Fibroblast of skin of back (primary cell): ENCODE data around the gene CDK15.

Experiments
- DNase-seq: peaks from one replicate; pipeline ENCODE4 v3.0.0-alpha.2; 2013

CDK15 gene

DNA sequence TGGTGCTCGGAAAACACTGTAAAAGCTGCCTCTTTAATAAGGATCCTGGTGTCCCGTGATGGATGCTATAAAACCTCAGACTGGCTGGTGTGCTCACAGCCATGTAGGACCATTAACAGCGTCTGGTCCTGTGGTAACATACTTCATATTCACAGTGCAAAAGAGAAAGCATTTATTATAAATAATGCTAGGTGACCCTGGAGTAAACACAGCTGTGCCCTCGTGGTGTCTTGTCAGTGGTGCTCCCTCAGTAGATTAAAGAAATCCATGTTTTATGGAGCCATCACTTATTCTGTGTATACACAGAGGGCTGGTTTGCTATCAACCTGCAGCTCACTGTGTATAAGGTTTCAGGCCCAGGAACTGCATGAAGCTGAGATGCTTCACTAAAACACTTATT lies 106.9 kb downstream of the CDK15 start:
- no peak for DNase-seq

DNA sequence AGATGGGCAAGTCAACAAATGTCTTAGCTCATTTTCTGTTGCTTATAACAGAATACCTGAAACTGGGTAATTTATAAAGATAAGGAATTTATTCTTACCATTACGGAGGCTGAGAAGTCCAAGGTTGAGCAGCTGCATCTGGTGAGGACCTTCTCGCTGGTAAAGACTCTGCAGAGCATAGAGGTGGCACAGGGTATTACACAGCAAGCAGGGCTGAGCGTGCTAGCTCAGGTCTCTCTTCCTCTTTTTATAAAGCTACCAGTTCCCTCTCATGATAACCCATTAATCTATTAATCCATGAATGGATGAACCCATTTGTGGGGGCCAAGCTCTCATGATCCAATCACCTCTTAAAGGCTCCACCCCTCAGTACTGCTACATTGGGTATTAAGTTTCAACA lies 109.1 kb downstream of the CDK15 start:
- no peak for DNase-seq

DNA sequence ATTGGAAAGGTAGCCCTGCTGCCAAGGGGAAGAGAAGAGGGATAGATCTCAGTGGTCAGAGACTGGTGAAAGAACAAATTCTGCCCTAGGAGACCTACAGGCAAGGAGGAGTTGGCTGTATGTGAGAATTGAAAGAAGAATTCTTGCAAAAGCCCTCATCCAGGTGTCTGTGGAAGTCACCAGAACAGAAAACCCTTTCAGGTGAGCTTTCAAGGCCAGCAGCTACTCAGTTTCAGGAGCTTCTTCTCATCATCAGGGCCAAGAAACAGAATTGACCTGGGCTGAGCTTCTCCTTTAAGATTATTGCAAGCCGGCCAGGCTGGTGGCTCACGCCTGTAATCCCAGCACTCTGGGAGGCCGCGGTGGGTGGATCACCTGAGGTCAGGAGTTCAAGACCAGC lies 110.2 kb downstream of the CDK15 start:
- no peak for DNase-seq

DNA sequence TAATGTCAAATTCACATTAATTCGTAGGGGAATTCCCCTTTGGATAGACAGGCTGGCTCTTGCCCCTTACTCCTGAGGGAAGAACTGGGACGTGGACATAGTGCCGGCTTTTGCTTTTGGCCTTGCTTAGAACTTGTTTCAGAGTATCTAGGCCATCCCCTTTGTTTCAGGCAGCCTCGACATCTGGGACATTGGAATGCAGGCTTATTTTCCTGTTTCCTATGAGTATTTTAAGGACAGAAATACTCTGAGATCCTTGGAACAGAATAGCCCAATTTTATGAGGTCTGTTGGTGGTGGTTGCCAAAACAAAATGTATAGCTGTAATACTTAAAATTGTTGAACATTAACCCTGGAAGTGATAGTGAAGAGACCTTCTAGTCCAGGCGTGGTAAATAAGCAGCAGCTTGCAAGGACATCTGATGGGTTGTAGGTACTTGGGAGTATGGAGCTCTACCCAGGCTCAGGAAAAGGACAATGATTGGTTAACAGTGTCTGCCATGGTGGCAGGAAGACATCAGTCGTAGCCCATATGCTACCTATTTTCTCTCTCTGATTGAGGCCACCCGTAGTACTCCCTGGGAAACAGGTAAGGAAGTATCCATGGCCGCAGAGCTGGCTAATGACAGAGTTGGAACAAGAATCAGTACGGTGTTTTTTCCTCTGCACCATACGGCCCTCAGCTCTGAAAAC lies 112.4 kb downstream of the CDK15 start:
- no peak for DNase-seq

DNA sequence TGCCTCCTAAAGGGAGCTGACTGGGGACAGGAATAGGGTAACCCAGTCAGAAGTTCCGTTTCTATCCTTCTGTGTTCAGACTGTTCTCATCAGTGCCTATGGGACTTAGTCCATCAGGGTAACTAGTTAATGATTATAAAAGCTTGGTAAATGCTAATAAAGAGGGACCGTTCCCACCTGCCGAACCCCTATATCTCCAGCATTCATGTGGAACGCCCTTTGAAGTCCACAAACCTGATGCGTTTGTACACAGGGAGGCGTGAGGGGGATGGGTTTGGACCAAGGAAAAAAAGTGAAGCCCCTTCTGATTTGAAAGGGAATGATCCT lies 112.9 kb downstream of the CDK15 start:
- DNase-seq: no peak

DNA sequence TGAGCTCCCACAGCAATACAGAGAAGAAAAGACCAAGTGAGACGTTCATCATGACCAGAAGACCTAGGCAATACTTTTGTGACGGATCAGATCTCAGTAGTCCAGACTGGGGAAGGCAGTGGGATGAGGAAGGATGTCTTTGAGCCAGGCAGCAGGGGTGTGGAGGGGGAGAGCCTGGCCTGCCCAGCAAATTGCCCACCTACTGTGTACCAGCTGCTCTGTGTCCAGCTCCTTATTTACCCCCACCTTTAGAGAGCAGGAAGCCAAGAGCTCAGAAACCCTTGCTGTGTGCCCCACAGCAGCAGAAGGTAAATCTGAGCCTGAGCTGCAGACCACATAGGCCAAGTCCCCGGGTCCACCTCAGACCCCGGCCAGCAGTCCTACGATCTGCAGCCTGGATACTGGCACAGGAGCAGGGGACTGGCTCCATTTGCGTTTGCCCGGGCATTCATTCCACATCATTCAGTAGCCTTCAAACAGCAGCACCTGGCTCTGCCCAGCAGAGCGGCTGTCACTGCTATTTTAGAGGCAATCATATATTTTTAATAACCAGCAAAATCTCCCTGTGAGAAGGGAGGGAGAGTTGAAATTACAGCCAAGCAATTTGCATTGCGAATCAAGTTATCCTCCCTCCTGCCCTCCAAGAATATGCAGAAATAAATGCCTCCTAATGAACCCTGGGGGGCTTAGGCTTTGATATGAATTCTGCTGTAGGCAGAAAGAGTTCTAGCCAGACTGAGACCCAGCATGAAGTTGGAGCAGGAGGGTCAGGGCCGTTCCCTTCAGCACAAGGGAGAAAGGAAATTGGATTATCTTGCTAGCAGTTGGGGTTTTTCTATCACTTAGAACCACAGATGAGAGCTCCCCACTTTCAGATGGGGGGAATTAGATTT lies 117.3 kb downstream of the CDK15 start:
- no peak for DNase-seq

DNA sequence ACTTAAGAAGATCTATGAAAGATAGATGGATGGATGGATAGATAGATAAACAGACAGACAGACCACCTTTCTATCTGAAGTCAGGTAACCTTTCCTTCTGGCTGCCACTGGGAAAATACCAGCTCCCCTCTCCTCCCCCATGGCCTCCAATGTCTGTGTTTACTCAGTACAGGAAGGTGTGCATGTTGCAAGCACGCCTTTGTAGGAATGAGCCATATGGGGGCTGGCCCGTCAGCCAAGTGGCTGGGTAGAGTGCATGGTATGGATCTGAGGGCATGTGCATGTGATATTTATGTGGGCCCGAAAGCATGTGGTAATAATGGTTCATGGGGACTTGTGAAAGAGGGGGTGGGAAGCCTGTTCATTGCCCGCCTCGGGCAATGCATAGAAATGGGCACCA lies 118.1 kb downstream of the CDK15 start:
- DNase-seq: no peak

DNA sequence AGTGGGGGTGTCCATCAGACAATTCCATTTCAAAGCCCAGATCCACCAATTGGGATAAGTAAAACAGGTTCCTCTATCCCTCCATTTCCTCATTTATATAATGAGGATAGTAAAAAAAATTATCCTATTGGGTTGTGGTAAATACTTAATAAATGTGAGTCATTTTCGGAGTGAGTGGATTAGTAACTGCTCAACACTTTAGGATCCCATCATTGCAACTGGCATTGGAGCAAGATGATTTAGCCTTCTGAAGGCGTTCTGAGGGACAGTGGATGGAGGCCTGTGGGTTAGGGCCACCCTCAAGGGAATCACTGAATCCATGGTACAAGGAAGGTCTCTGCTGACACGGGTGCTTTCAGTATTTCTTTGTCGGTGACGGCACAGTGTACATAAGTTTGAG lies 118.7 kb downstream of the CDK15 start:
- no peak for DNase-seq

DNA sequence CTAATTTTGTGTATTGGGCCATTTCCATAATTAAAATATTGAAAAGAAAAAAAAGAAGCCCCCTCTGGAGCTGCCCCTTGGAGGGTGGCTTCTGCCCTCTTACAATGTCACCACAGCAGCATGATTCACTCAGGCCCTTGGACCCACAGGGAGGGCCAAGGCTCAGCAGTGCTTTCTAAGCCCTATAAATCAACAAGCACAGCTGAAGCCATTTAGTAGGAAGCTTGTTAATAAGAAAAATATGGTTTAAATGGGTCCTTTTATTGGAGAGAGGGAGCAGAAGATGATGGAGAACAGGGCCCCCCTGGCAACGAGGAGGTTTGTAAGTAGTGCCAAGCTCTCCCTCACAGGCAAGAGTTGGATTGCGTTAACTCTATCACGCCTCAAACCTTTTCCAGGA lies 119.7 kb downstream of the CDK15 start:
- no peak for DNase-seq

DNA sequence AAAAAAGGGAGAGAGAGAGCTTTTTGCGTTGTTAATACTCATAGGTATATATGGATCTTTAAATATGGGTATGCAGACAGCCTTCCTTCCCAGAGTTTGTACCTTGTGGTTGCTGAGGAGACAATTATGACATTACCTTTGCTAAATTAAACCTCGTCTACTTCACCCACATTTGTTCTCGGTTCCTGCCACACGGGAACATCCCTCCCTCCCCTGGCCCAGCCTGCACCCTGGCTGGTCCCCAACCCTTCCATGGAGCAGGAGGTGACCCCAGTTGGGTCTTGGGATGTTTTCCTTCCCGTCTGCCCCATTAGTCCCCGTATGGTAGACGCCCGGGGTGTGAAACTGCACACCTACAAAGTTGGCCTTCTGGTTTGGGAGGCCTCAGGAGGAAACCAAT lies 122.0 kb downstream of the CDK15 start:
- DNase-seq: no peak

DNA sequence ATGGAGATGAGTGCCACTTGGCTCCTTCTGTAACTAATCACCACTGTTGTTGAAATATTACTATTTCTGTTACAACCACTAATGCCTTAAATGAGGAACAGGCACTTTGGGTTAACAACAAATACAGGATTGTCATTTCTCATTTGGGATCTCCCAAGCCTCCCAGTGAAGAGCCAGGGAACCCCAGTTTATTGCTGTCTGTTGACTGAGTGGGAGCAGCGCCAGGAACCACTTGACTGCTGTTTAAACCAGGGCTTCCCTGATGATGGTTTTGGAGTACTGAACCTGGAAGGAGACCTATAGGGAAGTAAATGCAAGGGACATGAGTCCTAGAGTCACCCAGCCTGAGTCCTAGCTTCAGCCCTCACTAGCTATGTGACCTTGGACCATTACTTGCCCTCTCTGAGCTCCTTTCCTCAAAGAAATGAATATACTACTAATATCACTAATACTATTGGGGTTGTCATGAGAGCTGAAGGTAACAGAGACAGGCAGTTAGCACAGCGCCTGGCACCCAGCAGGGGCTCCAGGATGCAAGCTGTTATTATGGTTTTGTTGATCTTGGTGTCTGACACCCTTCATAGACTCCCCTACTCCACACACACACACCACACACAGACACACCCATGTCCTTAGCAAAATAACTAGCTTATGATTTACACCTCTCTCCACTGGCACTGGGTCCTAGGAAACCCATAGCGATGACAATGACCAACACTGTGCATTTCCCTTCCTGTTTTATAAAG lies 123.1 kb downstream of the CDK15 start:
- no peak for DNase-seq

DNA sequence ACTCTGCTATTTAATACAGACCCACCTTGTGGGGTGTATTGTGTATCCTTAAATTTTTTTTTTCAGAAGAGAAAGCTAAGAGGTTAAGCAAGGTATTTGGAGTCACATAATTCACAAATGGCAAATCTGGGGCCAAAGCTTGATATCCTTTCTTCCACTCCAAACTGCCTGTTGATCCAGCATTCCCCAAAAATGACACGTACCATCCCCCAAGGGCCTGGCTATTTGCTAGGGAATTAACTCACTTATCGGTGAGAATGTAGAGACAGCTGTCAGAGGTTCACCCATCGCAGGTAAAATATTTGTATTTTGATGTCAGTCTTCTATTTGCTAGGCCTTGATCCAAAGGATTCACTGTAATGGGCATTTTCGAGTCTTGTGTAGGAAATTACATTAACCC lies 123.7 kb downstream of the CDK15 start:
- no peak for DNase-seq

DNA sequence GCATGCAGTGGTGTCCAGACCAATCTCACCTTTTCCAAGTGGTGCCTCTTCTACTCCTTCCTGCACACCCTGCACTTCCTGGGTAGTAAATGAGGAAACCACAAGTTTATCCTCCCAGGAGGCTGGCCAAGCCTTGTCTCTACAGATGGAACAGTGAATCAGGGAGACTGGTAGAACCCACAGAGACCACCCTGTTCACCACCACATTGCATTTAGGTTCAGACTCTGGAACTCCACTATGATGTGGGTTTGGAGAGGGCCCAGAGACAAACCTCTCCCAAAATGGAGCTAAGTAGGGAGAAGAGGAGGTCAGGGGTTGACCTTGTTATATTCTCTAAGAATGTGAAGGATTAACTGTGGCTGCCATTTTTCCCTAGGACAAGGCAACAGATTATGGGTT lies 124.5 kb downstream of the CDK15 start:
- DNase-seq: no peak

DNA sequence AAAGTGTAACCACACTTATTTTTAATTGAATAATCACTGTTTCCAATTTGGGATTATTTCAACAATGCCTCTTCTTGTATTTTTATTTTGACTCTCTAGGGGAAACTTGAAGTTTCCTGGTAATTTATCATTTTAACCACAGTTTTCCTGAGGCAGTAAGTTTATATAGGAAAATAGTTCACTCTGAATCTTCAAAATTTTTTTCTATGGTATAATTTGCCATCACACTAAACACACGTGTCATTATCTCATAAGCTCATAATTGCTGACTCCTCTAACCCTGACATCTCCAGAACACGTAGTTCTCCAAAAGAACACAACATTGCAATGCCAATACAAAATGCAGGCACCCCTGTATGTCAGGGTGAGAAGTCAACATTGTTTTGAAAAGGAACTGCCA lies 125.1 kb downstream of the CDK15 start:
- DNase-seq: no peak

DNA sequence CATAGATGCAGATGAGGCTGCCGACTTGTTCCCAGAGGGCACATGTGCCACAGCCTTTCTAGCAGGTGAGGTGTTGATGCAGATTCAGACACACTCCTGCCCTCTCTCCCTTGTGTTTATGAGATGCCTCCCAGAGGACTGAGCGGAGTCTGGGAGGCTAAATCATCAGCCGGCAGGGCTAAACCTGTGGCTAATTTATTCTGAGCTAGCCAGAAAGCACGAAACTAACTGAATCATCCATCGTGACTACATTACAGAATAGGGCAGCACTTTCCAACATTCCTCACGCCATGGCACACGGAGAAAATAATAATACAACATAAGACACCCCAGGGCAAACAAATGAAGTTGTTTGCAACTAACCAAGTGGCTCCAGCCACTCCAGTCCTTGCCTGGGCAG lies 125.6 kb downstream of the CDK15 start:
- peak; percentile 85 for DNase-seq

DNA sequence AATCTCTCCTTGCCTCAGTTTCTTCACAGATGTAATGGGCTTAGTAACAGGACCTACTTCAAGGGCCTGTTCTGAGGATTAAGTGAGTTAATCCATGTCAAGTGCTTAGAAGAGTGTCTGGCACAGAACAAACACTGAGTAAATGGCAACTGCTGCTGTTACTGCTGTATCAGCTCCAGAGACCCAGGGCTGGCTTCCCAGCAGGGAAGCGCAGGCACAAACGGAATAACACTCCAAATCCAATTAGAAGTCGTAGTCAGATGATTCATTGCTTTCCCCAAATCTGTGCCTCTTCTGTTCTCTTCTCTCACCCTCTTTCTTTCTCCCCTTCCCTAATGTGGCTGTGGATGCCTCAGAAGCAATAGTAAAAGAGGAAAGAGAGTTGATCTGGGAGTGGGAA lies 126.2 kb downstream of the CDK15 start:
- no peak for DNase-seq

DNA sequence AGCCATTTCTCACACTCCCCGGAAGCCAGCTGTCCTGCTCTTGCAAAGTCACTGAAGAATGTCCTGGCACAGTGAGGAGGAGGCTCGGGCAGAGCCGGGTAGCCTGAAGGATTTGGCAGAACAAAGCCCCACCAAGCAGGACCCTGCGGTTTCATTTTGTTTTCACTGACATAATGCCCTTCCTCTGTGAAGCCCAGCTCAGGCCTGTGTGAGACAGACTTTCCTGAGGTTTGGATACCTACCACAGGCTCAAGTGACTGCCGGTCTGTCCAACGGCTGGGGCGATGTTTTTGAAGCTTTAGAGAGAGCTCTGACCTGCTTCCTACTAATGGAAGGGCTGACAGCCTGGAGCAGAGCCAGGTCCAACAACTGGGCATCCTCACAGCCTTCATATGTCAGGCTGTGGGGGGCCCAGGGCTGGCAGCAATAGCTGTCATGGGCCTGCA lies 127.5 kb downstream of the CDK15 start:
- DNase-seq: peak; percentile 59

DNA sequence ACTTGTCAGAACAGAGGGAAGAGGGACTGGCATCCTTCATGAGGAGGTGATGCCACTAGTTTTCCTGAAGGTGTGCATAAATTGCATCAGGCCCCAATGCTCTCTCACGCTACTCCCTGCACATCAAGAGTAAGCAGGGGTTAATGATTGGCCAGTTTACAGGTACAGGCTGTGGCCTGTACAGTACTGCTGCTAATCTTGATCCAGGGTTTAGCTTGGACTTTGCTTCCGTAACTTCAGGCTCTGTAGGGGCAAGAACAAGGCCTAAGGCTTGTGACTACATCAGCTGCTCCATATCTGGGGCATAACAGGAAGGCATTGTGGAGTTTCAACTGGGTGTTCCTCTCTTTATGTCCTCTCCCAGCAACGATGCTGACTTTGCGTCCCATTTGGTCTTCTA lies 130.5 kb downstream of the CDK15 start:
- no peak for DNase-seq

DNA sequence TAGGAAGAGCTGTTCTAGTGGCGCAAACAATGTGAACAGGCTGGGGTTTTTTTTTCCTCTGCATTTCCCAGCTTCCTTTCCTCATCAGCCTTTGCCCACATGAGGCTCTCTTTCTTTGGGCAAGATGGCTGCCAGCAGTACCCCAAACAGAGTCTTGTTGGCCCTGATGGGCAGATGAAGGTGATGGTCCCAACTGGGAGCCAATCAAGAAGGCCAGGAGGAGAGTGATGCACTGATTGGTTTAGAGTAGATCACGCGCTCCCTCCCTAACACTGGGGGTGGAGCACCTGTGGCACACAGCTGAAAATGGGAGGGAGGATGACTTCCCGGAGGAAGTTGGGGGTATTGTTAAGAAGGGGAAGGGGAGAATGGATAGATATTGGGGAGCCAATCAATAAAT lies 131.0 kb downstream of the CDK15 start:
- DNase-seq: no peak

DNA sequence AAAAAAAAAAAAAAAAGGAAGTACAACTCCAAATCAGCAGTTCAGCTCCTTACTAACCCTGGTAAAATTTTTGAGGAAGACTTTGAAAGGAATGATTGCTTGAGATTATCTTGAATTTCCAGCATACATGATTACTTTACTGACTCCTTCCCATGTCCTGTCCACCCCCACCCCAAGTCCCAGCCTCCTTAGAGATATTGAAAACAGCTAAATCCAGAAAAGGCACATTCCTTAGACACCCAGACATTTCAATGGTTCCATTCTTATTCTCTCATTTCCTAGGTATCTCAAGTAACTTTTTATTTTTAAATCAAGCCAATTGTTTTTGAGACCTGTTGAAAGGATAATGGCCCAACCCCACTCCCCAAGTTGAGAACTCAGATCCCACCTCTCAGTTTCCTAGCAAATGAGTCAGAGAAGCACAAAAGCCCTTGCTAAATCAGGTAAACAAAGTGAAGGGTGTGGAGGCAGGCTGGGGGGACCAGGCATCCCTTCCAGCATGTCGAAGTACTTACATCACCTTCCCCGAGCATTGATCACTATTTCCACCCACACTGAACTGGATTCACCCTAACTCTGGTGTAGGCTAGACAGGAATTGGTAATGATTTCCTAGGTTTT lies 131.9 kb downstream of the CDK15 start:
- peak; percentile 78 for DNase-seq

DNA sequence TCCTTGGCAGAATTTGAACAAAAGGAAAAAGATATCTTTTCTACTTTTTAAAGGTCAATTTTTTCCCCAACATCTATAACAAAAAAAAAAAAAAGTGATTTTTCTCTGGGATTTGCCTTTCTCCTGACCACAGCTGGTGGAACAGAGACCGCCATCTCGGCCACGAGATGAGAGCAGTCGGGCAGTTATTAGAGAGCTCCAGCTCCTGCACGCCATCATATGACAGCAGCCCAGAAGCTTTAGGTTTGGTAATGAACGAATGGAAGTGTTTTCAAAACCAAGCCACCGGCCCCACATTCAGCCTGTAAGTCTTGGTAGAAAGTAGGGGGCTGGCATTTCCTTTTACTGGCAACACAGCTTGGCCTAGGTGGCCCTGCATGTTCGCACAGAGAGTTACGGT lies 132.4 kb downstream of the CDK15 start:
- DNase-seq: no peak

DNA sequence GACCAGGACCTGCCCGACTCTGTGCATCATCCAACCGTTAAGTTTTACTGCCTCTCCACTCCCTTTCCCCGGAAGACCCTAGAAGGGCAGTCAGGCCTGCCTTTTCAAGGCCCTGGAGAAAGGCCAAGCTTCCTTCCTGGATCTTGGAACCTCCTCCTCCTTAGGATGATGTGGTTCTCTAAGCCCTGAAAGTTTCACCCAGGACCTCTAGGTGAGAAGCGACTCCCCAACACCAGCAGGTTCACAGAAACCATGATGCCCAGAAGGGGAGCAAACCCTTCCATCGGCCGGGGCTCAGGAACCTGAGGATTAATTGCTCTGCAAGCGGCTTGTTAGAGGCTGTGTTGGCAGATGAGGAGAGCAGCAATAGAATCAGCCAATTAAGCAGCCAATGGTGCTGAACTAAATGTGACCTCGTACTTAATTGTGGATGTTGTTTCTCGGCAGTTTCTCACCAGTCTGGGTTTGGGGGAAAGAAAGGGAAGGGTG lies 133.2 kb downstream of the CDK15 start:
- no peak for DNase-seq

DNA sequence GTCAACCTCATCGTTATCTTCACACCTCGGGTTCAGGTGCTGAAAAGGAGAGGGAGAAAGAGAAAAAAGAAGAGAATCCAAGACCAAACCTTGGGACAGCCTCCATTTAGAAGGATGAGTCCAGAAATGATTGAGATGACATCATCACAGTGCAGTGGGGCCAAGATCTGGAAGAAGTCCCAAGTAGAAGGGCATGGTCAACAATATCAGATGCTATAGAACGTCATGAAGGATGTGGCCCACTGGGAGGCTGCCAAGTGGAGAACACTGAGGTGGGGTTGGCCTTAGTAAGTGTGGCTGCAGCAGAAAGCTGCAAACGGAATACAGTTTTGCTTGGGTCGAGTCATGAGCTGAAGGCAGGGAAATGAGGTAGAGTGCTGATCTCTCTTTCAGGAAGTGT lies 136.2 kb downstream of the CDK15 start:
- DNase-seq: no peak
